T47D (cell line): ENCODE data around the gene UBE2G1.
"Not testable (repeated sequence)": the region's sequence is repeated elsewhere in the genome, so short reads cannot be mapped to it uniquely, and the experiment has no call there.

Experiments used
- DNase-seq, 2 experiments: peaks; one replicate each; pipeline versions ENCODE4 v3.0.0 to v3.0.0-alpha.2; 2011 to 2012; ENCODE audit warnings: low read depth in 1 of 2, low spot score in 1 of 2
- JUND ChIP-seq: IDR thresholded peaks from 2 replicates; pipeline ENCODE4 v1.6.1; 2012; ENCODE audit warnings: low read depth
- in situ Hi-C: cut with HindIII; loops from 2 replicates; pipeline ENCODE4 v1.10.0; 2016; ENCODE audit warnings: low sequenced_read_pairs, low pct_unique_long_range_greater_than_20kb

The UBE2G1 gene

GRCh38 chr17:4393806-4394205 is 27.3 kb upstream of the UBE2G1 start:
- TF ChIP-seq JUND, result no peak
- peak in 1 of 2 experiments; percentile 30 for DNase-seq
- in situ Hi-C loops, result no loop called here

GRCh38 chr17:4389079-4389478 is 22.6 kb upstream of the UBE2G1 start:
- DNase-seq, result peak in 1 of 2 experiments; percentile 63
- no peak for TF ChIP-seq JUND
- in situ Hi-C loops, result no loop called here

- in situ Hi-C loops, result no loop called here
- no peak for DNase-seq
- TF ChIP-seq JUND, result no peak
Observed at GRCh38 chr17:4387137-4387536, 20.7 kb upstream of the UBE2G1 start.

GRCh38 chr17:4386406-4386805 is 19.9 kb upstream of the UBE2G1 start:
- TF ChIP-seq JUND, result no peak
- DNase-seq, result no peak
- in situ Hi-C loops, result no loop called here

GRCh38 chr17:4381690-4382671 is 15.5 kb upstream of the UBE2G1 start:
- no peak for TF ChIP-seq JUND
- in situ Hi-C loops, result no loop called here
- no peak for DNase-seq

- TF ChIP-seq JUND, result no peak
- DNase-seq, result no peak
- in situ Hi-C loops, result no loop called here
Observed at GRCh38 chr17:4378626-4379025, 12.2 kb upstream of the UBE2G1 start.

GRCh38 chr17:4377247-4377646 is 10.8 kb upstream of the UBE2G1 start:
- DNase-seq, in situ Hi-C loops: not testable (repeated sequence)

- in situ Hi-C loops, DNase-seq: not testable (repeated sequence)
Observed at GRCh38 chr17:4375796-4376440, 9.4 kb upstream of the UBE2G1 start.

GRCh38 chr17:4375039-4375748 is 8.7 kb upstream of the UBE2G1 start:
- DNase-seq, result no peak
- TF ChIP-seq JUND, result no peak
- in situ Hi-C loops, result no loop called here

- no peak for TF ChIP-seq JUND
- no peak for DNase-seq
- in situ Hi-C loops, result no loop called here
Observed at GRCh38 chr17:4369557-4370230, 3.2 kb upstream of the UBE2G1 start.

- no peak for DNase-seq
- no peak for TF ChIP-seq JUND
- in situ Hi-C loops, result no loop called here
Observed at GRCh38 chr17:4368341-4368740, 1.9 kb upstream of the UBE2G1 start.

- in situ Hi-C loops, DNase-seq: not testable (repeated sequence)
Observed at GRCh38 chr17:4367177-4367576, 702 bp upstream of the UBE2G1 start.
